Muscle of arm (tissue), 12 donors: ENCODE measurements around the gene B3GNT9. TPM values are rescaled to one million over a fixed set of nuclear protein-coding genes. Genes with fewer than 3 reads are reported as not detected.
"Not testable (repeated sequence)": the region's sequence is repeated elsewhere in the genome, so short reads cannot be mapped to it uniquely, and the experiment has no call there.

Source experiments
- DNase-seq: peaks from one replicate; pipeline ENCODE4 v3.0.0-alpha.2; 2013
- polyA plus RNA-seq, 12 donors: library from polyadenylated mRNA; unstranded; fragments of 120-200 nt; gene quantifications; one replicate each; pipeline ENCODE4 v1.2.1, GENCODE V29; 2013; ENCODE audit not compliant: insufficient read length in 12 of 12

The B3GNT9 gene
- polyA plus RNA-seq, 12 donors: 7.1 to 17.2 (median 9.7) TPM; not detected in 1

GRCh38 chr16:67155295-67156142 lies 4.7 kb upstream of the B3GNT9 start:
- peak; percentile 81 for DNase-seq

DNA sequence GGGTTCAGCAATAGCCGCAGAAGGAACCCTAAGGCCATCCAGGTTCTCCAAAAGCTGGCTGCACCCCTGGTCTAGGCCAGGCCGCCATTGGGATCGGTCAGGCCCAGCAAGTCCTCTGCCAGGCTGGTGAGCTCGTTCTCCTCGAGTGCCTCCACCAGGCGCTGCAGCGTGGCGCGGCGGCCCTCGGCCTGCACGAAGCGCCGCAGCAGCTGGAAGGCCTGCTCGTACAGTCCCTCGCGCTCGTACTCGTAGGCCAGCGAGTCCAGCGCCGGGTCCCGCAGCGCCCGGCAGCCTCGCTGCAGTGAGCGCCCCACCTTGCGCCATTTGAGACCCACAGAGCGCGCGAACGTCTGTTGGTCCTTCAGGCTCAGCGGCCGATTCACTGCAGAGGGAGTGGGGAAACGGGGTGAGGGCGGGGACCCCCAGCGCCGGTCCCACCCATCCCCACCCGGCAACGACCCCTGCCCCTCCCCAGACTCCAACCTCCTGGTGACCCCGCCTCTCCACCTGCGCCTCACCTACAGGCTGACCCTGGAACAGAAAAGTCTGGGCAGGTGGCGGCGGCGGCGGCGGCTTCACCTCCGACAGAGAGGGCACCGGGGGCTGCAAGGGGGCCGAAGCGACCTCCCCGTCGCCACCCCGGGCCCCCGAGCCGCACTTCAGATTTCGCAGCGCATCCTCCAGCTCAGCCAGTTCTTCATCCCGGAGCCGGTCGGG lies 3.9 kb upstream of the B3GNT9 start:
- no peak for DNase-seq

DNA sequence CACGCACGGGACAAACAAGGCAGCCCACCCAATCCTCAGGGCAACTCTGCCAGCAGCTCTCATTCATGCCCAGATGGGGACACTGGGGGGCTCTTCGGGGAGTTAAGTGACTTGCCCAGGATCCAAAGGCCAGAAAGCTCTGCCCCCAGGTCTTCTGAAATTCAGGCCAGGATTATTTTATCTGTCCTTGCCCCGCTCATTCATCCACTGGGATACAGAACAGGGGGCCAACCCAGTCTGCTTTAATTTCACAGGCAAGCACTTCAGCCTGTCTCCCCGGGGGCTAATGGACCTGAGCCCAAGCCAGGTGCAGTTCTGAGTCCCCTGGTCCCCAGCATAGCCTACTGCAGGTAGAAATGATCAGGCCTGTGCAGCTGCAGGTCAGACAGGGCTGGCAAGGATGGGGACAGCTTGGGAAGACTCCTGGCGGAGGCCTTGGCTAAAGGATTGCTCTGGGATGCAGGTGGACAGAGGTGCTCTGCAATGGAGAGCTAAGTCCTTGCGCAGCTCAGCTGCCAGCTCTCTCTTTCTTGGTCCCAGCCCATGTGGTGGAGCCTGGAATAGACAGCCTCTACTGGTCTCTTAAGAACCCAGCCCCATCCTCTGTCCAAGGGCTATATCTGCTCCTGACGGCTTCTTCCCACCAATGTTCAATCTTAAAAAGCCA lies 766 bp upstream of the B3GNT9 start:
- no peak for DNase-seq

- DNase-seq: peak; percentile 82
Observed at GRCh38 chr16:67150047-67150832, 558 bp downstream of the B3GNT9 start.

- DNase-seq: no peak
Observed at GRCh38 chr16:67149276-67150046, 1.3 kb downstream of the B3GNT9 start.

GRCh38 chr16:67148656-67149275 lies 2.0 kb downstream of the B3GNT9 start:
- no peak for DNase-seq

DNA sequence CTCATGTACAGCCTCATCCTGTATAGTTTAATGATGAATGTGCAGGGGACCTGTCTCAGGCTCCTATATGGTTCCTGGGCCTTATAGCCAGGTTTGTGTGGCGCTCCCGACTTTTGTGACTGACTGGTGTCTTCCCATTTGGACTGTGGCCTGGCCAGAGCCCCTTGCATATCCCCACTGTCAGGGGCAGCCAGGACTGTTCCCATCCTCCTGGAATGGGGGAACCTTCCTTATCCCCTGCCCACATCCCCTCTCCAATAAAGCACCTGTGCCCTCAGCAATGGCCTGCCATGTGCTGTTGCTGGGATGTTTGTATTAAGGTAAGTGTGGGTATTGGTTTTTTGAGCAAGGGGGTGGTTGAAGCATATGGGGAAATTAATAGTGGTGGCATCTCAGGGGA lies 2.6 kb downstream of the B3GNT9 start:
- DNase-seq: no peak

- DNase-seq: no peak
Observed at GRCh38 chr16:67147437-67148140, 3.2 kb downstream of the B3GNT9 start.

- DNase-seq: no peak
Observed at GRCh38 chr16:67146523-67147357, 4.1 kb downstream of the B3GNT9 start.

DNA sequence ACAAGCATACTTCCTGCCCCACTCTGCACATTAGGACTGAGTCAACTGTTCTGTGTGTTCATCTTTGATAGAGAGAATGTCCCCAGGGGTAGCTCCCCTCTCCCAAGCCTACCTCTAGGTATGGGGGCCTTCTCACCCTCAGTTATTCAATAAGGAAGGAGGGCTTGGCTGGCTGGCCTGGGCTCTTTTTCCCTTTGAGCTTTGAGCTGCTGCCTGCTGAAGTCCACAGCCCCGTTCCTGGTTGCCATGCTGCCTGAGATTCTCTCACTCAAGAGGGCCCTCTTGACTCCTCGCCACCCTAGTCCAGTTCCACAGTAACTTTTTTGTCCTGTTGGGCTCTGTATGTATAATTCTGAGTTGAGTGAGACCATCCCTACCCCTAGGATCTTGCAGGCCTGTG lies 5.1 kb downstream of the B3GNT9 start:
- no peak for DNase-seq

DNA sequence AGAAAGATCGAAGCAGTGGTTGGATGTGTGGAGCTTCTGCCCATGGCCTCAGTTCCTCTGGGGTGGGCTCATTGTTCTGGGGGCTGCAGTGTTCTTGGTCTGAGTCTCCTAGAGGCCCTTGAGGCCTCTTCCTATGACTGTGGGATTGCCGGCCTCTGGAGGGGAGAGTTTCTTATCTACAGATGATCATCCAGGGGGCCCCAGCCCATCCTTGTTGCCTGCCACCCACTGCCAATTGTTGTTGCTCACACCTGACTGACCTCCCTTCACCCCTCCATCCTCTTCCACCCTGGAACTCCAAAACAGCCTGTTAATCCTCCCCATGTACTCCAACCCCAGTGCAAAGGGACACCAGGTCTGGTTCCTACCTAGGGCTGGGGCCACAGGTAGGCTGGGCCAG lies 5.9 kb downstream of the B3GNT9 start:
- no peak for DNase-seq

DNA sequence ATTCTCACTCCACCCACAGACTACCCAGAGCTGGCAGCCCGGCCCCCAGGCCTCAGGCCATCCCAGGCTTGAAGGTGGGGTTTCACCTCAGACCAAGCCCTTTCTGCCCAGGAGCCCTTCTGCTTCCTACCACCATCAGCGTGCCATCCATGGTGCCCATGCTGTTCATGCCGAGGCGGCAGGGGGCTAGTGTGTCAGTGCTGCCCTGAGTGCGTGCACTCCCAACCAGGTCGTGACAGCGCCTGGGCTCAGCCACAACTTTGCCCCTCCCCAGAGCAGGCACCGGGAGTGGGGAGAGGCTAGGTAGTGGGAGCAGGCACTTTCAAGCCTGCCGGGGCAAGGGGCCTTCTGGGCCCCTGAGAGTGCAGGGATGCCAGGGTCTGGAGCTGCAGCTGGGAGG lies 8.5 kb downstream of the B3GNT9 start:
- no peak for DNase-seq

DNA sequence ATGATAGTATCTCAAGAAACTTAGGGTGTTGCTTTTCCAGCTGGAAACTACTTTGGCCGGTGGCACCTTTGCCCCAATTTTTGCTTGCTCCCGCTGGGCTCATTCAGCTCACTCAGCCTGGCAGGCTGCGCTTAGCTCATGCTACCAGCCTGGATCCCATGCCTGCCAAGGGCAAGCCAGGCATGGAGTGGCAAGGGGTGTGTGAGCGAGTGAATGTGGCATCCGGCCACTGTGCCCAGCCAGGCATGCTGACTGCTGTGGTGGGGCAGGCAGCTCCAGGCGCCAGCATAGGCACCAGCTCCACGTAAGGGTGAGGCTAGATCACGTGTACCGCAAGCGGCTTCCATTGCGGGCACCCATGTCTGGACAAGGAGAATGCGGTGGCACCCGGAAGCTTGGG lies 9.4 kb downstream of the B3GNT9 start:
- DNase-seq: no peak

- DNase-seq: no peak
Observed at GRCh38 chr16:67137605-67138004, 13.2 kb downstream of the B3GNT9 start.

- DNase-seq: no peak
Observed at GRCh38 chr16:67129422-67129821, 21.4 kb downstream of the B3GNT9 start.

- DNase-seq: no peak
Observed at GRCh38 chr16:67128887-67129286, 21.9 kb downstream of the B3GNT9 start.

DNA sequence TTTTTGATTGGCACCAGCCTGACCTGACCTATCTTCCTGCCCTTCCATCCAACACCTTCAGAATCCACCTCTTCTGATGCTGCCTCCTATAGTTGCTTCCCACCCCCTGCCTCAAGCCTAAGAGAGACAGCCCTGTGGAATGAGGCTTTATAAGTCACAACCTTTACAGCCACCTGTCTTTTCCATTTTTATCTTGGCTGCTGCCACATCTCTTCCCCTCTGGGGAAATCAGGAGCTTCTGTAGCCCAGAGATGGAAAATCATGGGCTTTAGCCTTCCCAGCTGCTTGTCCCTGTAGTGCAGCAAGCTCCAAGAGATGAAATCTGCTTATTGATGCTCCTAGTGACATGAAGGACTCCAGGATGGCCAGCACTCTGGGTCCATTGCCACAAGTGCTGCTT lies 22.4 kb downstream of the B3GNT9 start:
- DNase-seq: no peak

- not testable (repeated sequence) for DNase-seq
Observed at GRCh38 chr16:67122799-67123198, 28.0 kb downstream of the B3GNT9 start.

- DNase-seq: no peak
Observed at GRCh38 chr16:67120025-67120424, 30.8 kb downstream of the B3GNT9 start.
